NCI-H510A (cell line): ENCODE measurements around the gene ZNF774.
"Not testable (repeated sequence)": the region's sequence is repeated elsewhere in the genome, so short reads cannot be mapped to it uniquely, and the experiment has no call there.

Source experiments
- DNase-seq: peaks from one replicate; lab custom pipeline; 2025; lab: John Stamatoyannopoulos, UW

ZNF774 gene

GRCh38 chr15:90347431-90348065 is 4.5 kb upstream of the ZNF774 start:
- not testable (repeated sequence) for DNase-seq

GRCh38 chr15:90348456-90348855 is 3.6 kb upstream of the ZNF774 start:
- DNase-seq: no peak

GRCh38 chr15:90349072-90349471 is 3.0 kb upstream of the ZNF774 start:
- DNase-seq: no peak

GRCh38 chr15:90349821-90350220 is 2.3 kb upstream of the ZNF774 start:
- DNase-seq: no peak

- no peak for DNase-seq
These were observed 491 bp upstream of the ZNF774 start for GRCh38 chr15:90351479-90352106.

GRCh38 chr15:90354986-90355385 is 2.9 kb downstream of the ZNF774 start:
- DNase-seq: no peak

GRCh38 chr15:90358124-90359033 is 6.3 kb downstream of the ZNF774 start:
- no peak for DNase-seq

- no peak for DNase-seq
These were observed 8.7 kb downstream of the ZNF774 start for GRCh38 chr15:90360746-90361145.

- no peak for DNase-seq
These were observed 10.8 kb downstream of the ZNF774 start for GRCh38 chr15:90362936-90363212.

- no peak for DNase-seq
These were observed 12.2 kb downstream of the ZNF774 start for GRCh38 chr15:90364251-90364650.

GRCh38 chr15:90365414-90366055 is 13.5 kb downstream of the ZNF774 start:
- DNase-seq: no peak

- DNase-seq: no peak
These were observed 15.5 kb downstream of the ZNF774 start for GRCh38 chr15:90367576-90367975.

- DNase-seq: no peak
These were observed 23.0 kb downstream of the ZNF774 start for GRCh38 chr15:90375071-90375470.

- DNase-seq: no peak
These were observed 24.7 kb downstream of the ZNF774 start for GRCh38 chr15:90376789-90377188.

- no peak for DNase-seq
These were observed 27.2 kb downstream of the ZNF774 start for GRCh38 chr15:90379263-90379662.

- DNase-seq: no peak
These were observed 29.4 kb downstream of the ZNF774 start for GRCh38 chr15:90381515-90381914.

GRCh38 chr15:90382320-90382719 is 30.2 kb downstream of the ZNF774 start:
- DNase-seq: no peak

GRCh38 chr15:90386221-90386620 is 34.1 kb downstream of the ZNF774 start:
- no peak for DNase-seq

GRCh38 chr15:90387534-90388461 is 35.7 kb downstream of the ZNF774 start, which contains the start of gene IQGAP1:
TSS of gene IQGAP1 (plus strand) at chr15:90388242. CDS start at chr15:90388342, 100 bp downstream.
- DNase-seq: peak; percentile 80

- DNase-seq: no peak
These were observed 36.6 kb downstream of the ZNF774 start for GRCh38 chr15:90388462-90389380.
